Neuronal stem cell (in vitro differentiated cells): ENCODE results near the gene TNS3.
A peak's percentile ranks its signal among the peaks of the same experiment; 100 is the strongest.

Experiments
- DNase-seq: peaks from one replicate; pipeline ENCODE4 v3.0.0-alpha.2; 2013; ENCODE audit warnings: low spot score
- H2AFZ ChIP-seq: one replicate; pipeline ENCODE4 v1.6.1; 2013; ENCODE audit warnings: mild to moderate bottlenecking, low read length, inconsistent platforms
- H2AK5ac ChIP-seq: 2 replicates; pipeline ENCODE4 v1.6.1; 2013; ENCODE audit warnings: low read depth, mild to moderate bottlenecking, inconsistent platforms, low read length, moderate library complexity, mixed read lengths
- H2BK120ac ChIP-seq: 2 replicates; pipeline ENCODE4 v1.6.1; 2013; ENCODE audit warnings: low read depth, mild to moderate bottlenecking, inconsistent platforms, low read length, moderate library complexity, mixed read lengths
- H2BK12ac ChIP-seq: one replicate; pipeline ENCODE4 v1.6.1; 2013; ENCODE audit warnings: low read length, inconsistent platforms
- H2BK15ac ChIP-seq: 2 replicates; pipeline ENCODE4 v1.6.1; 2013; ENCODE audit warnings: mild to moderate bottlenecking, low read length, inconsistent platforms, mixed read lengths
- H2BK5ac ChIP-seq: one replicate; pipeline ENCODE4 v1.6.1; 2013; ENCODE audit warnings: inconsistent platforms, mild to moderate bottlenecking, low read length, moderate library complexity
- H3K14ac ChIP-seq: one replicate; pipeline ENCODE4 v1.6.1; 2013; ENCODE audit warnings: low read length, inconsistent platforms
- H3K18ac ChIP-seq: 2 replicates; pipeline ENCODE4 v1.6.1; 2013; ENCODE audit warnings: low read length, inconsistent platforms
- H3K23ac ChIP-seq: 2 replicates; pipeline ENCODE4 v1.6.1; 2013; ENCODE audit warnings: low read depth, mild to moderate bottlenecking, mixed read lengths, low read length, inconsistent platforms; ENCODE audit not compliant: poor library complexity
- H3K27ac ChIP-seq: replicated peaks from 3 replicates; pipeline ENCODE4 v1.5.1; 2013; ENCODE audit warnings: low read length, inconsistent platforms
- H3K27me3 ChIP-seq, 3 experiments: 2 replicates each; pipeline ENCODE4 v1.6.1; 2013; ENCODE audit warnings: low read length in 3 of 3, mild to moderate bottlenecking in 2 of 3, inconsistent platforms in 1 of 3, low read depth in 1 of 3, mixed read lengths in 1 of 3, moderate library complexity in 1 of 3; ENCODE audit not compliant: control insufficient read depth in 3 of 3, insufficient read depth in 3 of 3
- H3K36me3 ChIP-seq, 2 donors: replicated peaks in 1 of 2; 2 replicates each; pipeline ENCODE4 v1.6.1; 2013; ENCODE audit warnings: low read length in 2 of 2; ENCODE audit not compliant: control insufficient read depth in 2 of 2, insufficient read depth in 2 of 2
- H3K4ac ChIP-seq: 2 replicates; pipeline ENCODE4 v1.6.1; 2013; ENCODE audit warnings: inconsistent platforms, mild to moderate bottlenecking, low read length, moderate library complexity
- H3K4me1 ChIP-seq, 2 donors: 1 replicate in 1 of 2; 2 replicates in 1 of 2; pipeline ENCODE4 v1.6.1; 2013; ENCODE audit warnings: low read length in 2 of 2, low read depth in 1 of 2; ENCODE audit not compliant: control insufficient read depth in 2 of 2, insufficient read depth in 1 of 2
- H3K4me2 ChIP-seq: one replicate; pipeline ENCODE4 v1.6.1; 2013; ENCODE audit warnings: mild to moderate bottlenecking, low read length, inconsistent platforms; ENCODE audit not compliant: insufficient read depth, poor library complexity, severe bottlenecking
- H3K4me3 ChIP-seq, 2 donors: 2 replicates each; pipeline ENCODE4 v1.5.1; 2013; ENCODE audit warnings: low read length in 2 of 2, mild to moderate bottlenecking in 2 of 2, inconsistent platforms in 1 of 2, moderate library complexity in 1 of 2
- H3K79me1 ChIP-seq: one replicate; pipeline ENCODE4 v1.6.1; 2013; ENCODE audit warnings: low read depth, mild to moderate bottlenecking, inconsistent platforms, low read length, moderate library complexity
- H3K9ac ChIP-seq: one replicate; pipeline ENCODE4 v1.6.1; 2013; ENCODE audit warnings: mild to moderate bottlenecking, low read depth, low read length, inconsistent platforms; ENCODE audit not compliant: poor library complexity
- H3K9me3 ChIP-seq, 2 donors: replicated peaks in 1 of 2; 2 replicates each; pipeline versions ENCODE3 to v1.6.1; 2013; ENCODE audit warnings: low read length in 2 of 2, mild to moderate bottlenecking in 2 of 2, inconsistent platforms in 1 of 2, low read depth in 1 of 2, mixed read lengths in 1 of 2, moderate library complexity in 1 of 2; ENCODE audit not compliant: control insufficient read depth in 2 of 2, insufficient read depth in 1 of 2
- H4K8ac ChIP-seq: one replicate; pipeline ENCODE4 v1.6.1; 2013; ENCODE audit warnings: low read depth, mild to moderate bottlenecking, inconsistent platforms, low read length, moderate library complexity
- H4K91ac ChIP-seq: one replicate; pipeline ENCODE4 v1.6.1; 2013; ENCODE audit warnings: low read length, low read depth, mild to moderate bottlenecking, inconsistent platforms; ENCODE audit not compliant: poor library complexity
- WGBS, 2 donors: extraction: QIAGEN DNeasy Blood & Tissue Kit; methylation state at CpG; one replicate each; pipeline ENCODE4 v1.1.7; 2013; ENCODE audit warnings: missing lambda C conversion rate in 2 of 2, mixed read lengths in 1 of 2; ENCODE audit not compliant: insufficient read length in 2 of 2, insufficient replicate concordance in 1 of 2; ENCODE audit errors: extremely low coverage in 2 of 2; 5-methylcytosine and 5-hydroxymethylcytosine counted together

The TNS3 gene

DNA sequence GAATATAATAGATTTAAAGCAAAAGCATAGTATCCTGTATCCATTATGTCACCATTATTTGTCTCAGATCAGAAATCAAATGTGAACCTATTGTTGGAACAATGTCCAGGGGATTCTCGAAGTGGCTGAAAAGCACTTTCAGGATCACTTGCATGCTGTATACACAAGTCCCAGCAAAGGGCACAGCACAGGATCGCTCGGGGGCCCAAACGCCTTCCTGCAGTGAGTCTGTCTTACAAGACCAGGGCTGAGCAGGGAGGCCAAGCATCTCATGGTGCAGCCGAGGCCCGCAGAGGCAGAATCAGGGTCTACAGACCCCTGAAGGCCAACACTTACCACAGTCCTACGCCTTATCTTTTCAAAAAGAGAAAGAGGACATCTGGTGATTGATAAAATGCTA, 92.3 kb downstream of the TNS3 start:
- Histone ChIP-seq H3K23ac (no peak overlapping the region), H3K4me3 (no peak overlapping the region), H3K36me3 (peaks cover 0 to 4% of the 10 kb centered on the region in 2 donors), H3K4me1 (peaks cover 7 to 61% of the 10 kb centered on the region in 2 donors), H3K27me3 (no peaks in the 10 kb centered on the region), H3K79me1 (peaks cover 19% of the 10 kb centered on the region), H2BK5ac (peak overlapping the region; percentile 63), H3K18ac (peak overlapping the region; percentile 83), H2BK12ac (no peak overlapping the region), H3K4me2 (no peak overlapping the region), H2AK5ac (peak overlapping the region; percentile 72), H2BK15ac (no peak overlapping the region), H3K9ac (no peak overlapping the region), H3K4ac (no peak overlapping the region), H3K9me3 (peaks cover 6 to 8% of the 10 kb centered on the region in 2 donors), H4K8ac (no peak overlapping the region), H3K14ac (no peak overlapping the region), H4K91ac (peak overlapping the region; percentile 92), H2BK120ac (no peak overlapping the region), H3K27ac (peak overlapping the region; percentile 96), H2AFZ (no peak overlapping the region)
- WGBS, 2 donors = no CpG with 5 or more reads among the region's 7 CpGs
- DNase-seq = no peak

DNA sequence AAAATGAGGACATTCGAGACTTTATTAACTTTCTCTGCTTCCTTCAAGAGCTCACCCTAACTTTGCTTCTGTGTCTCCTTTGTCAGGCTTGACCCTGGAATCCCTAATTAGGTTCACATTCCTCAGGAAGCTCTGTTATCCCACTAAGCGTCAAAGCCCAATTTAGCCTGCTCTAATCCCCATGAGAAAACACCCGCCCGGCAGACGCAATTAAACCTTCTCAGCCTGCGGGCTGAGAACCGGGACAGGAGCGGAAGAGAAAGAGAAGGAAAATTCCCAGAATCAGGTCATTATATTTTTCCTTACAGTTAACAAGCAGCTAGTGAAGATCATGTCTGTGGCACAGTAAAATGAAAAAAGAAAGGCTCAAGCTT, 93.0 kb downstream of the TNS3 start:
- no peaks in the 10 kb centered on the region for H3K27me3 ChIP-seq
- H2BK5ac ChIP-seq = peak overlapping the region; percentile 63
- no peak overlapping the region for H3K4ac ChIP-seq
- no peak overlapping the region for H4K91ac ChIP-seq
- H3K14ac ChIP-seq = no peak overlapping the region
- peak overlapping the region; percentile 5 for H2AFZ ChIP-seq
- no peak overlapping the region for H2BK15ac ChIP-seq
- no peak overlapping the region for H3K18ac ChIP-seq
- peak; percentile 93 for DNase-seq
- H2BK120ac ChIP-seq = no peak overlapping the region
- H3K4me2 ChIP-seq = no peak overlapping the region
- H3K36me3 ChIP-seq = peaks cover 0 to 6% of the 10 kb centered on the region in 2 donors
- no peak overlapping the region for H3K9ac ChIP-seq
- peaks cover 8 to 10% of the 10 kb centered on the region in 2 donors for H3K9me3 ChIP-seq
- H2AK5ac ChIP-seq = no peak overlapping the region
- WGBS, 2 donors = no CpG with 5 or more reads among the region's 8 CpGs
- peaks cover 23% of the 10 kb centered on the region for H3K79me1 ChIP-seq
- H2BK12ac ChIP-seq = no peak overlapping the region
- H4K8ac ChIP-seq = no peak overlapping the region
- peak overlapping the region; percentile 96 for H3K27ac ChIP-seq
- no peak overlapping the region for H3K23ac ChIP-seq
- no peak overlapping the region for H3K4me3 ChIP-seq
- H3K4me1 ChIP-seq = peaks cover 4 to 58% of the 10 kb centered on the region in 2 donors

DNA sequence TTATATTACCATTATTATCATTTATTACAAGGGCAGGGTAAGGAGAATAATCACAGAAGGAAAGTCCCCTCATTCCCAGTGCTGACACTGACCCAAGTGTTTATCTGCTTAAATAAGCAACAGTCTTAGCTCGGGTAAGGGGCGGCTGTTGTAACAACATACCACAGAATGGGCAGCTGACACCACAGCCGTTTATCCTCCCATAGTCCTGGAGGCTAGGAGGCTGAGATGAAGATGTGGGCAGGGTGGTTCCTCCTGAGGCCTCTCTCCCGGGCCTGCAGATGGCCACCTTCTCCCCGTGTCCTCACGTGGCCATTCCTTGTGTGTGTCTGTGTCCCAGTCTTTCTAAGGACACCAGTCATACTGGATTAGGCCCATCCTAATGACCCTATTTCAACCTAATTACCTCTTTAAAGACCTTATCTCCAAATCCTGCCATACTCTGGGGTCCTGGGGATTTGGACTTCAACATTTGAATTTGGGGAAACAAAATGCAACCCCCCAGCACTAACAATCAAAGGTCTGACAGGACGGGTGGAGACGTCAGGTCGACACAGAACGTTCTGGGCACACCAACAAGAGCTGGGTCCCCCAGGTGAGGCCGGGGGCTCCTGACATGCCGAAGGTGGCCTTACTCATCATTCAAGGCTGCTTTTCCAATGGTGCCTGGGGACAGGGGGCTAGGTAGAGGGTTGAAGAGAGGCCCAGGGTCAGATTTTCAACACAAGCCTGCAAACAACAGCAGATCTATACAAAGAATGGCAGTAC, 93.5 kb downstream of the TNS3 start:
- no peak overlapping the region for H2BK15ac ChIP-seq
- no peak for DNase-seq
- H2BK120ac ChIP-seq = no peak overlapping the region
- peak overlapping the region; percentile 65 for H2AK5ac ChIP-seq
- peak overlapping the region; percentile 93 for H4K91ac ChIP-seq
- no peak overlapping the region for H3K4ac ChIP-seq
- no peak overlapping the region for H2AFZ ChIP-seq
- no peak overlapping the region for H3K9ac ChIP-seq
- no peak overlapping the region for H3K23ac ChIP-seq
- no CpG with 5 or more reads among the region's 12 CpGs for WGBS, 2 donors
- H3K36me3 ChIP-seq = peaks cover 0 to 6% of the 10 kb centered on the region in 2 donors
- H3K4me2 ChIP-seq = peak overlapping the region; percentile 24
- H3K14ac ChIP-seq = no peak overlapping the region
- H3K27me3 ChIP-seq = no peaks in the 10 kb centered on the region
- no peak overlapping the region for H4K8ac ChIP-seq
- peaks cover 23% of the 10 kb centered on the region for H3K79me1 ChIP-seq
- H3K9me3 ChIP-seq = peaks cover 8 to 10% of the 10 kb centered on the region in 2 donors
- H3K4me3 ChIP-seq = no peak overlapping the region
- H2BK5ac ChIP-seq = no peak overlapping the region
- peaks cover 4 to 60% of the 10 kb centered on the region in 2 donors for H3K4me1 ChIP-seq
- peak overlapping the region; percentile 48 for H2BK12ac ChIP-seq
- peak overlapping the region; percentile 96 for H3K27ac ChIP-seq
- H3K18ac ChIP-seq = peak overlapping the region; percentile 93

DNA sequence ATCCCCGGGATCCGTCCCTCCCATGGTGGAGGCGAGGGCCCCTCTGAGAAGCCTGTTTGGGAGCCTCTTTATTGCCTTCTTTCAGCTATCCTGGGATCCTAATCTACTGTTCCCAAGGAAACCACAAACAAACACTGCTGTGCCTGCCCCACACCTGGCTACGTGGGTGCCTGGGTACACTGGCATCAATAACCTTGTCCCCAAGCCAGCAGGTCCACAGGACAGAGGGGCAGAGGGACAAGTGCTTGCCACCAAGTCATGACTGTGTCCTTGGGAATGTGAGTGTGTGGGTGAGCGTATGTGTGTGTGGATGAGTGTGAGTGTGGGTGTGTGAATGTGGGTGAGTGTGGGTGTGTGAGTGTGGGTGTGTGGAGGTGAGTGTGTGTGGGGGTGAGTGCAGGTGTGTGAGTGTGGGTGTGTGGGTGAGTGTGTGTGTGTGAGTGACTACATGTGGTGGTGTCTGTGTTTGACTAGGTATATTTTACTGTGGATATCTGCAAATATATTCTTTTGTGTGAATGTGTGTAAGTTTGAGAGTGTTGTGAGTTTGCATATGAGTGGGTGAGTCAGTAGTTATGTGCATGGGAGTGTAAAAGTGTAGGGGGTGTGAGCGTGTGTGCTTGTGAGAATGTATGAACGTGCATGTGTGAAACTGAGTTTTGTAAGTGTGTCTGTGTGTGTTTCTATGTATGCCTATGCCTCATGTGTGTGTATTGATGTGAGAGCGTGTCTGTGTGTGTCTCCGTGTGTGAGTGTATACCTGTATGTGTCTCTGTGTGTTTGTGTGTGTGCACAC, 96.1 kb downstream of the TNS3 start:
- no peak overlapping the region for H3K27ac ChIP-seq
- H2BK15ac ChIP-seq = peak overlapping the region; percentile 90
- peak overlapping the region; percentile 99 for H4K91ac ChIP-seq
- peaks cover 0 to 6% of the 10 kb centered on the region in 2 donors for H3K36me3 ChIP-seq
- 100% methylated on average over 3 of the region's 9 CpGs; no CpG with 5 or more reads in 1 of the 2 donors for WGBS, 2 donors
- no peak for DNase-seq
- H2AFZ ChIP-seq = no peak overlapping the region
- no peak overlapping the region for H3K4me2 ChIP-seq
- no peak overlapping the region for H3K4me3 ChIP-seq
- H2BK5ac ChIP-seq = peak overlapping the region; percentile 85
- H3K79me1 ChIP-seq = peaks cover 23% of the 10 kb centered on the region
- peak overlapping the region; percentile 52 for H4K8ac ChIP-seq
- no peaks in the 10 kb centered on the region for H3K27me3 ChIP-seq
- H3K9ac ChIP-seq = peak overlapping the region; percentile 24
- H2BK120ac ChIP-seq = peak overlapping the region; percentile 49
- peaks cover 21 to 58% of the 10 kb centered on the region in 2 donors for H3K4me1 ChIP-seq
- H3K9me3 ChIP-seq = peaks cover 8 to 10% of the 10 kb centered on the region in 2 donors
- H2AK5ac ChIP-seq = peak overlapping the region; percentile 96
- peak overlapping the region; percentile 22 for H3K14ac ChIP-seq
- peak overlapping the region; percentile 69 for H3K4ac ChIP-seq
- H2BK12ac ChIP-seq = peak overlapping the region; percentile 67
- H3K18ac ChIP-seq = peak overlapping the region; percentile 96
- H3K23ac ChIP-seq = peak overlapping the region; percentile 21
